GM19035 (cell line): ENCODE data around the gene RO60.
"Not testable (repeated sequence)": the region's sequence is repeated elsewhere in the genome, so short reads cannot be mapped to it uniquely, and the experiment has no call there.

Experiments
- ATAC-seq: cut with Tn5 transposase; IDR thresholded peaks from one replicate; pipeline ENCODE4 v1.9.1; 2021; ENCODE audit not compliant: unreplicated experiment

Gene RO60

GRCh38 chr1:193059282-193060114, at the start of gene RO60, which contains the start of gene UCHL5:
TSS of gene RO60 (plus strand) at chr1:193059612. CDS start at chr1:193069055, 9,443 bp downstream.
TSS of gene UCHL5 (minus strand) at chr1:193059360. CDS start at chr1:193059260, 100 bp downstream.
- ATAC-seq: peak; percentile 92

- no peak for ATAC-seq
These were observed 48.0 kb upstream of the RO60 start for GRCh38 chr1:193011406-193011805.

- ATAC-seq: no peak
These were observed 46.4 kb upstream of the RO60 start for GRCh38 chr1:193013005-193013404.

GRCh38 chr1:193013707-193014106, 45.7 kb upstream of the RO60 start:
- no peak for ATAC-seq

GRCh38 chr1:193014400-193014799, 45.0 kb upstream of the RO60 start:
- ATAC-seq: no peak

- ATAC-seq: no peak
These were observed 42.6 kb upstream of the RO60 start for GRCh38 chr1:193016788-193017187.

- peak; percentile 78 for ATAC-seq
These were observed 39.9 kb upstream of the RO60 start for GRCh38 chr1:193019442-193020026.

GRCh38 chr1:193025218-193025617, 34.2 kb upstream of the RO60 start:
- ATAC-seq: no peak

GRCh38 chr1:193030280-193030679, 29.1 kb upstream of the RO60 start:
- ATAC-seq: no peak

GRCh38 chr1:193031431-193031830, 28.0 kb upstream of the RO60 start:
- no peak for ATAC-seq

GRCh38 chr1:193032643-193033427, 26.6 kb upstream of the RO60 start:
- not testable (repeated sequence) for ATAC-seq

GRCh38 chr1:193033610-193034009, 25.8 kb upstream of the RO60 start:
- no peak for ATAC-seq

GRCh38 chr1:193036337-193037047, 22.9 kb upstream of the RO60 start:
- no peak for ATAC-seq

- ATAC-seq: no peak
These were observed 19.4 kb upstream of the RO60 start for GRCh38 chr1:193040011-193040410.

- ATAC-seq: no peak
These were observed 16.4 kb upstream of the RO60 start for GRCh38 chr1:193042766-193043691.

GRCh38 chr1:193048913-193049312, 10.5 kb upstream of the RO60 start:
- not testable (repeated sequence) for ATAC-seq

- ATAC-seq: no peak
These were observed 5.2 kb upstream of the RO60 start for GRCh38 chr1:193054169-193054675.

GRCh38 chr1:193058529-193059281, 707 bp upstream of the RO60 start:
- ATAC-seq: peak; percentile 46

- ATAC-seq: no peak
These were observed 647 bp downstream of the RO60 start for GRCh38 chr1:193060115-193060403.
